ENCODE measurements around the gene PRR7. TPM values are rescaled to one million over a fixed set of nuclear protein-coding genes. Genes with fewer than 3 reads are reported as not detected.

The PRR7 gene
- total RNA-seq, 4 donors from 2014 or later = 1.6 to 2.7 (median 2.2) TPM; not detected in 1

DNA sequence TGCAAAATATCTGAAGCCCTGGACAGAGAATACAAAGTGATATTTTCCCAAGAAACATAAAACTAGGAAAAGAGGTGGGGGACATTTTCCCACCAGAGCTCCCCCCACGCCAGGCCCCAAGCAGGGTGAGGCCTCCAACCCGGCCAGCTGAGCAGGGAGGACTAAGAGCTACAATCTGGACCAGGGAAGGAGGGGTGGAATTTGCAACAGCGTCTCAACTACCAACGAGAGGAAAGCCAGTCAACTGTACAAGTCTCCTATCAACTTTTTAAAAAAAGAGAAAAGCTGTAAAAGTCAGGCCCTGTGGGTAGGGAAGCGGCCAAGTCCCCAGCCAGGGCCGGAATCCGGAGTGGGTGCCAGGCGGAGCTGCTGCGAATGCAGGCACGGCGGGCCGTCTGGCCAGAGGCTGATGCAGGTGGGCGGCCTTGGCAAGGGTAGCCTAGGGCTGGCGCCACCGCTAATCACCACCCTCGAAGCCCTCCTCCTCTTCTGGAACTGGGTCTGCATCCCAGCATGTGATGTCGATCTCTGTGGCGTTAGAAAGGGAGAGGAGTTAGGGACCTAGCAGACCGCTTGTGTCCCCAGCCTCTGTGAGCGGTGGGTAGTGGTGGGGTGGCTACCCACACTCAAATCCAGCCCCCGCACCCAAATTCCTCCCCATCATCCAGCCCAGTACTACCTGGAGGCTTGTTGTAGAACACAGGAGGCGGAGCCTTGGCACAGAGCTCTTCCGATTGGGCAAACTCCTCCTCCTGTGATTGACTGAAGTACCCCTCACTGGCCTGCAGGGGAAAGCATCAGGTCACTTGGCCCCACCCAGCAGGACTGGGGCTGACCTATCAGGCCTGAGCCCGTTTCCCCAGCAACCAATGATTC, 10.6 kb downstream of the PRR7 start:
- WGBS, 2 donors (ENCODE audit: low coverage in 1 of 2) = 42 to 75% methylated on average over 3 to 8 of the region's 24 CpGs
- Histone ChIP-seq H3K4me1 (peaks cover 0 to 54% (median 10%) of the 10 kb centered on the region in 3 donors), H3K27me3 (peaks cover 13% of the 10 kb centered on the region), H3K27ac (peak overlapping the region in 3 of 4 donors; percentile 74 to 81 (median 79)), H3K36me3 (peaks cover 0 to 31% of the 10 kb centered on the region in 2 donors), H3K9me3 (no peaks in the 10 kb centered on the region), H3K4me3 (no peak overlapping the region)
- peak; percentile 67 for ATAC-seq
- TF ChIP-seq, protein P1, sequence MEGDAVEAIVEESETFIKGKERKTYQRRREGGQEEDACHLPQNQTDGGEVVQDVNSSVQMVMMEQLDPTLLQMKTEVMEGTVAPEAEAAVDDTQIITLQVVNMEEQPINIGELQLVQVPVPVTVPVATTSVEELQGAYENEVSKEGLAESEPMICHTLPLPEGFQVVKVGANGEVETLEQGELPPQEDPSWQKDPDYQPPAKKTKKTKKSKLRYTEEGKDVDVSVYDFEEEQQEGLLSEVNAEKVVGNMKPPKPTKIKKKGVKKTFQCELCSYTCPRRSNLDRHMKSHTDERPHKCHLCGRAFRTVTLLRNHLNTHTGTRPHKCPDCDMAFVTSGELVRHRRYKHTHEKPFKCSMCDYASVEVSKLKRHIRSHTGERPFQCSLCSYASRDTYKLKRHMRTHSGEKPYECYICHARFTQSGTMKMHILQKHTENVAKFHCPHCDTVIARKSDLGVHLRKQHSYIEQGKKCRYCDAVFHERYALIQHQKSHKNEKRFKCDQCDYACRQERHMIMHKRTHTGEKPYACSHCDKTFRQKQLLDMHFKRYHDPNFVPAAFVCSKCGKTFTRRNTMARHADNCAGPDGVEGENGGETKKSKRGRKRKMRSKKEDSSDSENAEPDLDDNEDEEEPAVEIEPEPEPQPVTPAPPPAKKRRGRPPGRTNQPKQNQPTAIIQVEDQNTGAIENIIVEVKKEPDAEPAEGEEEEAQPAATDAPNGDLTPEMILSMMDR (IDR thresholded peaks at IDR 0.05) = peak in 3 of 4 experiments; percentile 50 to 83 (median 76)
- no peak for TF ChIP-seq EP300 (IDR thresholded peaks at IDR 0.05)

DNA sequence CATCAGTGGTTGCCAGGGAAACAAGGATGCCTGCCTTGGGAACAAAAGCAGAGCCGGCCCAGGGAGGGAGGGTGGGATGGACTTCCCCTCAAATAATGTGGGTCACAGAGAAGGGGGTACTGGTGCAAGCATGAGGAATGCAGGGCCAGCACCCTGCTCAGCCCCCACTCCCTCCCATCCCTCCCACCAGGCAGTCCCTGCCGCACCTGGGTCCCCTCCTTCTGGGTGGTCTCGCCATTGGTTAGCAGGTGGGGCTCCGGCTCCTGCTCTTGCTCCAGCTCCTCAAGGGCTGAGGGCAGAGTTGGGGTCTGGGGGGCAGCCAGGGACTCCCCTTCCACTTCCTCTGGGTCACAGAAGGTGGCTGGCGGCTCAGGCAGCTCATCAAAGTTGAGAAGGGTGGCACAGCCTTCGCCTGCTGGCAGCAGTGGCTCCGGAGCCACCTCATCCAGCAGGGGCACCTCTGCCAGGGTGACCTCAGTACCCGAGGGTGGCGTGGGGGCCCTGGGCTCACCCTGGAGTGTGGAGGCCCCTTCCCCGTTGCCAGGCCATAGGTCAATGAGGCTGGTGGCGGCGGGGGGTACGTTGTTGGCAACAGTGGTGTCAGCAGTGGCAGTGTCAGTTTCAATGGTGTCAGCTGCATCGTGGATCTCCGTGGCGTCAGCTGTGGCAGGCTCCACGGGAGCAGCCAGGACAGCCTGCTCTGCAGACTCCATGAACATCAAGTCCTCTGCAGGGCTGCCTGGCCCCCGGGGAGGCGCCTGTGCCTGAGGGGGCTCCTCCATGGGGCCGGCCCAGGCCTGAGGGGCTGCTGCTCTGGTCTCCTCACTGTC, 11.5 kb downstream of the PRR7 start:
- Histone ChIP-seq H3K27me3 (peaks cover 5% of the 10 kb centered on the region), H3K36me3 (peaks cover 0 to 31% of the 10 kb centered on the region in 2 donors), H3K4me1 (peaks cover 0 to 54% (median 10%) of the 10 kb centered on the region in 3 donors), H3K27ac (peak overlapping the region in 3 of 4 donors; percentile 58 to 81 (median 74)), H3K9me3 (no peaks in the 10 kb centered on the region), H3K4me3 (no peak overlapping the region)
- 0% methylated on average over 1 of the region's 20 CpGs; no CpG with 5 or more reads in 1 of the 2 donors for WGBS, 2 donors (ENCODE audit: low coverage in 1 of 2)
- no peak for ATAC-seq
- no peak for TF ChIP-seq POLR2AphosphoS5 (IDR thresholded peaks at IDR 0.05)
- TF ChIP-seq EP300 (IDR thresholded peaks at IDR 0.05) = no peak
- TF ChIP-seq POLR2A (IDR thresholded peaks at IDR 0.05) = no peak
- TF ChIP-seq, protein P1 (IDR thresholded peaks at IDR 0.05) = no peak

DNA sequence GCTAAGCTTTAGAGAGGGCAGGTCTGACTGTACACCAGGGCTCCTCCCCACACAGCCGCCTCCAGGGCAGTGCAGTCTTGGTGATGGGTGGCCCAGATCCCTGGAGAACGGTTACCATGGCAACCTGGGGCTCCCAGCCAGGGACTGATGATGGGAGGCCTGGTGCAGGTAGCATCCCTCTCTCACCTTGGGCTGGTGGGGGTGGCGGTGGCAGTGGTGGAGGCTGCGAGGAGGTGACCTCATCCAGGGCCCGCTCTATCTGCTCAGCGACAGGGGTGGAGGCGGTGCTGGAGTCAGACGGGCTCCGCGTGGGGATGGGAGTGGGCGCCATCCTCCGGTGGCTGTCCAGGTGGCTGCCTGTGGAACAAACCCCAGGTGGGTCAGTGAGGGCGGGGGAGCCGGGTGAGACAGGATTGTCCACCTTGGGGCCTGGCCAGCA, 12.3 kb downstream of the PRR7 start:
- H3K27me3 ChIP-seq = no peaks in the 10 kb centered on the region
- H3K36me3 ChIP-seq = peaks cover 0 to 35% of the 10 kb centered on the region in 2 donors
- H3K4me3 ChIP-seq = no peak overlapping the region
- H3K9me3 ChIP-seq = no peaks in the 10 kb centered on the region
- no peak for ATAC-seq
- TF ChIP-seq, protein P1 (IDR thresholded peaks at IDR 0.05) = no peak
- TF ChIP-seq POLR2AphosphoS5 (IDR thresholded peaks at IDR 0.05) (no peak), POLR2A (IDR thresholded peaks at IDR 0.05) (no peak), EP300 (IDR thresholded peaks at IDR 0.05) (no peak)
- no CpG with 5 or more reads among the region's 14 CpGs for WGBS, 2 donors (ENCODE audit: low coverage in 1 of 2)
- H3K4me1 ChIP-seq = peaks cover 0 to 47% (median 7%) of the 10 kb centered on the region in 3 donors
- H3K27ac ChIP-seq = peak overlapping the region in 2 of 4 donors; percentile 58 to 81

DNA sequence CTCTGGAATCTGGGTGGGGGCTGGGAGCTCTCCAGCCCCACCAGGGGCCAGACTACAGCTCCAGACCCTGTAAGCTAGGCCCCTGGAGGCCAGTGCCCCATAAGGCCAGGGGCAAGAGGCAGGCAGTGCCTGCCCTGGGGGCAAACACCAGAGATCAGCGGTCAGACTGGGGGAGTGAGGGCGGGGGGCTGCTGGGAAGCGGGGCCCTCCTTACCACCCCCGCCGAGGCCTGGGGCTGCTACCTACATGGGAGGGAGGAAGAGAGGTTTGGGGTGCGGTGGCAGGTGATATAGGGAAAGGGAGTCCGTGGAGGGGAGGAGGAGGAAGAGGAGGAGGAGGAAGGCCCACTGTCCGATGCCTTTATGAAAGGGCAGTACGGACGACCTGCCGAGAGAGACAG, 12.7 kb downstream of the PRR7 start:
- WGBS, 2 donors (ENCODE audit: low coverage in 1 of 2) = 83% methylated on average over 4 of the region's 11 CpGs; no CpG with 5 or more reads in 1 of the 2 donors
- Histone ChIP-seq H3K27me3 (no peaks in the 10 kb centered on the region), H3K4me1 (peaks cover 0 to 43% (median 3%) of the 10 kb centered on the region in 3 donors), H3K36me3 (peaks cover 0 to 40% of the 10 kb centered on the region in 2 donors), H3K9me3 (no peaks in the 10 kb centered on the region), H3K4me3 (no peak overlapping the region), H3K27ac (peak overlapping the region in 2 of 4 donors; percentile 58 to 81)
- TF ChIP-seq, protein P1 (IDR thresholded peaks at IDR 0.05) = no peak
- TF ChIP-seq EP300 (IDR thresholded peaks at IDR 0.05) = no peak
- TF ChIP-seq POLR2A (IDR thresholded peaks at IDR 0.05) = no peak
- TF ChIP-seq POLR2AphosphoS5 (IDR thresholded peaks at IDR 0.05) = no peak
- no peak for ATAC-seq
